GM21526 (cell line): ENCODE results near the gene FMO2.

Source experiments
- ATAC-seq: cut with Tn5 transposase; IDR thresholded peaks from one replicate; pipeline ENCODE4 v1.9.1; 2021; ENCODE audit warnings: moderate library complexity; ENCODE audit not compliant: unreplicated experiment, low FRiP score

Gene FMO2

GRCh38 chr1:171254859-171255258 lies 69.8 kb downstream of the FMO2 start:
- no peak for ATAC-seq

GRCh38 chr1:171256940-171257606 lies 72.0 kb downstream of the FMO2 start:
- no peak for ATAC-seq

- no peak for ATAC-seq
These were observed 72.5 kb downstream of the FMO2 start for GRCh38 chr1:171257607-171258076.

- no peak for ATAC-seq
These were observed 73.3 kb downstream of the FMO2 start for GRCh38 chr1:171258429-171258828.

GRCh38 chr1:171258943-171259342 lies 73.8 kb downstream of the FMO2 start:
- ATAC-seq, result no peak
